HCT116 (cell line): ENCODE results near the gene MRPS35.

Experiments used
- ATF3 ChIP-seq: IDR thresholded peaks from 2 replicates; pipeline ENCODE4 v1.6.1; 2012
- EZH2 ChIP-seq: fragments of 200-600 bp; sonication (generic); IDR thresholded peaks from 2 replicates; pipeline ENCODE4 v1.6.1; 2017; ENCODE audit warnings: antibody characterized with exemption, mixed run types
- POLR2A ChIP-seq: IDR thresholded peaks from 2 replicates; pipeline ENCODE4 v1.7.0; 2011; ENCODE audit warnings: borderline replicate concordance; ENCODE audit not compliant: insufficient read depth, insufficient read length; ENCODE audit errors: extremely low read depth
- REST ChIP-seq: IDR thresholded peaks from 2 replicates; pipeline ENCODE4 v1.6.1; 2012; ENCODE audit warnings: low read depth
- ZFX ChIP-seq: fragments of 450-650 bp; IDR thresholded peaks from 2 replicates; pipeline ENCODE4 v1.6.1; 2017
- TF ChIP-seq, protein P1 (sequence below), 3 experiments: fragments of 200-600 bp in 1 of 3; sonication (generic) in 1 of 3; IDR thresholded peaks in 2 of 3; conservative IDR thresholded peaks in 1 of 3; 2 replicates each; pipeline ENCODE4 v1.5.1; 2012 to 2017; ENCODE audit warnings: low read depth in 2 of 3, low read length in 2 of 3, antibody characterized with exemption in 1 of 3, borderline replicate concordance in 1 of 3, control low read depth in 1 of 3, mild to moderate bottlenecking in 1 of 3, mixed read lengths in 1 of 3, mixed run types in 1 of 3, moderate library complexity in 1 of 3; ENCODE audit not compliant: insufficient read depth in 1 of 3

GRCh38 chr12:27772328-27773049, 61.9 kb downstream of the MRPS35 start:
- TF ChIP-seq POLR2A (no peak), ZFX (no peak), EZH2 (no peak), ATF3 (no peak), REST (no peak)
- TF ChIP-seq, protein P1, sequence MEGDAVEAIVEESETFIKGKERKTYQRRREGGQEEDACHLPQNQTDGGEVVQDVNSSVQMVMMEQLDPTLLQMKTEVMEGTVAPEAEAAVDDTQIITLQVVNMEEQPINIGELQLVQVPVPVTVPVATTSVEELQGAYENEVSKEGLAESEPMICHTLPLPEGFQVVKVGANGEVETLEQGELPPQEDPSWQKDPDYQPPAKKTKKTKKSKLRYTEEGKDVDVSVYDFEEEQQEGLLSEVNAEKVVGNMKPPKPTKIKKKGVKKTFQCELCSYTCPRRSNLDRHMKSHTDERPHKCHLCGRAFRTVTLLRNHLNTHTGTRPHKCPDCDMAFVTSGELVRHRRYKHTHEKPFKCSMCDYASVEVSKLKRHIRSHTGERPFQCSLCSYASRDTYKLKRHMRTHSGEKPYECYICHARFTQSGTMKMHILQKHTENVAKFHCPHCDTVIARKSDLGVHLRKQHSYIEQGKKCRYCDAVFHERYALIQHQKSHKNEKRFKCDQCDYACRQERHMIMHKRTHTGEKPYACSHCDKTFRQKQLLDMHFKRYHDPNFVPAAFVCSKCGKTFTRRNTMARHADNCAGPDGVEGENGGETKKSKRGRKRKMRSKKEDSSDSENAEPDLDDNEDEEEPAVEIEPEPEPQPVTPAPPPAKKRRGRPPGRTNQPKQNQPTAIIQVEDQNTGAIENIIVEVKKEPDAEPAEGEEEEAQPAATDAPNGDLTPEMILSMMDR (IDR thresholded peaks at IDR 0.05 in 2 of 3, conservative IDR thresholded peaks at IDR 0.05 in 1 of 3; ENCODE audit: borderline replicate concordance in 1 of 3, insufficient read depth in 1 of 3, low read depth in 2 of 3, low read length in 2 of 3), result no peak
